GOT3 (cell line): ENCODE data around the gene CCDC184.

Experiments used
- DNase-seq: peaks from one replicate; lab custom pipeline; 2025; ENCODE audit warnings: mixed read lengths; lab: John Stamatoyannopoulos, UW

Gene CCDC184

DNA sequence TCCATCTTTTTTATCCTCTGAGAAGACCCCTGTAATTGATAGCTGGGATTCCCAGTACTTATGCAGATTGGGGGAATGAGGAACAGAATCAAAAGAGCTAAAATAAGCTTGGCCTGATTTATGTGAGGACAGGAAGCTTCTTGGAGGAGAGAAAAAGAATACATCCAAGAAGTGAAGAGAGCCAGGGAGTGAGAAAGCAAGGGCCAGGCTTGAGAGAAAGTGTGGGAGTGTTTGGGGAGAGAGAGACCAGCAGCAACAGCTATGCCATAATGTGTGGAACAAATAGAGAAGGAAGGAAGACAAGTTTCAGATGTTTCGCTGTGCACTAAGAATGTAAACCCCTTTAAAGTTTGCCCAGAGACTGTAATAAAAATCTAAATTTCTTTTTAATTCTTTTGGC lies 4.0 kb upstream of the CCDC184 start:
- DNase-seq = no peak

DNA sequence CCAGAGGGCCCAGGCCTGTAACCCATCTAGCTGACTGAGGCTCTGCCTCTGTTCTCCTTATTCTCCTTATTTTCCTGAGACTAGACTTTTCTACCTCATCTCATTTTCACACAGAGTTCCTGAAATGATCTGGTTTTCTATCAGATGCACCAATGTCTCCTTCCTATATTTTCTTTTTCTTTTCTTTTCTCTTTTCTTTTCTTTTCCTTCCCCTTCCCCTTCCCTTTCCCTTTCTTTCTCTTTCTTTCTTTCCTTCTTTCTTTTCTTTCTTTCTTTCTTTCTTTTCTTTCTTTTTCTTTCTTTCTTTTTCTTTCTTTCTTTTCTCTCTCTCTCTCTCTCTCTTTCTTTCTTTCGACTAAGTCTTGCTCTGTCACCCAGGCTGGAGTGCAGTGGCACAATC lies 3.0 kb upstream of the CCDC184 start:
- no peak for DNase-seq

- no peak for DNase-seq
These were observed 2.5 kb upstream of the CCDC184 start for GRCh38 chr12:48180857-48181495.

DNA sequence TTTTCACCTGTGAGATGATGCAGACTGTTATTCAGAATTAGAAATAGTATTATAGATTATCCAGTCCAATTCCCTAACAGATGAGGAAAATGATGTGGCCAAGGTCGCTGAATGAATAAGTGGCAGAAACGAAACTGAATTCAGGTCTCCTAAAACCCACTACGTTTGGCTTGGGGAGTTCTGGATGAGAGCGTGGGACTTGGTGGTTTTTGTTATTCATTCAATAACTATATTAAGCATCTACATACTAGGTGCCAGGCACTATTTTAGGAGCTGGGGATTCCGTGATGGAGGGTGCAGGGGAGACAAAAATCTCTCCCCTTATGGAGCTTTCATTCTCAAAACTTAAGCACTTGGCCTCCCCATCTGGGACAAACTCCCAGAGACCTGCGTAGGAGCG lies 813 bp upstream of the CCDC184 start:
- no peak for DNase-seq

DNA sequence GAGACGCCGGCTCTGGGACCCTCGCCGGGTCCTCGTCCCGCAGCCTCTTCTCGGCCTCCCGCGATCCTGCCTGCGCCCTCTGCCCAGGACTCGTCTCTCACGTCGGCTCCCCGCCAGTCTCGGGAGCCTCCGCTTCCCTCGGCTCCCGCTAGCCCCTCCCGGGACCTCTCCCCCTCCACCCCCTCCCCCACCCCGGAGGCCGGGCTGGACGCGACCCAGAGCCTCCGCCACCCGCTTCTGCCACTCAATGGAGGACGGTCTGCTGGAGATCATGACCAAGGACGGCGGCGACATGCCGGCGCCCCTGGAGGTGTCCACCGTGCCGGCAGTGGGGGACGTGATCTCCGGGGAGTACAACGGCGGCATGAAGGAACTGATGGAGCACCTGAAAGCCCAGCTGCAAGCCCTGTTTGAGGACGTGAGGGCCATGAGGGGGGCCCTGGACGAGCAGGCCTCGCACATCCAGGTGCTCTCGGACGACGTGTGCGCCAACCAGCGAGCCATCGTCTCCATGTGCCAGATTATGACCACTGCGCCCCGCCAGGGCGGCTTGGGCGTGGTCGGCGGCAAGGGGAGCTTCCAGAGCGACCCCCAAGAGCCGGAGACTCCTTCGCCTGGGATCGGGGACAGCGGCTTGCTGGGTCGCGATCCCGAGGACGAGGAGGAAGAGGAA lies 568 bp downstream of the CCDC184 start:
- no peak for DNase-seq

DNA sequence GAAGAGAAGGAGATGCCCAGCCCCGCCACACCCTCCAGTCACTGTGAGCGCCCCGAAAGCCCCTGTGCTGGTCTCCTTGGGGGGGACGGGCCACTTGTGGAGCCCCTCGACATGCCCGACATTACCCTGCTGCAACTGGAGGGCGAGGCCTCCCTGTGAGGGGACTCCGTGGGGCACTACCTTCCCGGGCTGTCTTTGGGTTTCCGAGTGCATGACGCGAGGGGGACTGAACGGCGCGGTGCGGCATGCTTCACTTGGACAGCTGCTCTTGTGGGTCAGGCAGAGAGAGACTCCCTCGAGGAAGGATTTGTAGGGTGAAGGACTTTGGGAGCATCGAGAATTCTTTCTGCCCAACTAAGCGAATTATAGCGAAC lies 1.1 kb downstream of the CCDC184 start:
- DNase-seq = no peak

- DNase-seq = no peak
These were observed 1.9 kb downstream of the CCDC184 start for GRCh38 chr12:48185181-48185919.

DNA sequence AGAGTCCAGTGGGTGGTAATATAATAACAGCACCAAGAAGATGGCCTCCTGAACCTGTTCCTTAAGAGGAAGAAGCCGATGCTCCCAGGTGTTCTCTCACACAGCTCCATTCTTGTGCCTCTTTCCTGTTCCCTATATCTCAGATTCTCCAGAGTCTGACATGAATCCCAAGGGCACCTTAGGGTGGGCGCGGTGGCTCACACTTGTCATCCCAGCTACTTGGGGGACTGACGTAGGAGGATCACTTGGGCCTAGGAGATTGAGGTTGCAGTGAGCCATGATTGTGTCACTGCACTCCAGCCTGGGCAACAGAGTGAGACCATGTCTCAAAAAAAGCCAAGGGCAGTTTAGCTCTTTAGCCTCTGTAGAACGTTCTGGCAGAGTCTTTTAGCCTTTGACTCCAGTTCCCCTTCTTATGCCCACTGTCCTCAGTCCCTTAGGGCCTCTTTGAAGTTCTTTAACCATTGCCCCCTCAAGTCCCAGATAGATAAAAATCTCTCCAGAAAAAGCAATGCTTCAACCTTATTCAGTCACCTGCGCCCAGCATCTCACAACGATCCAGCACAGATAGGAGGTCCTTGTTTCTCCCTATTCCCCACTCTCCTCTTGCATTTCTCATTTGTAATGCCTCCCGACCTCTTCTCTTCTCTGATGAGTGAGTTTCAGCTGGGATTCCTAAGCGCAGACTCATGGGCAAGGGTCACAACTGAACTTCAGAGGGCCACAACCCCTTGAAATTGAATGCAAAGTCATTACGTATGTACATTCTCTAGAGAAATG lies 4.7 kb downstream of the CCDC184 start:
- no peak for DNase-seq

DNA sequence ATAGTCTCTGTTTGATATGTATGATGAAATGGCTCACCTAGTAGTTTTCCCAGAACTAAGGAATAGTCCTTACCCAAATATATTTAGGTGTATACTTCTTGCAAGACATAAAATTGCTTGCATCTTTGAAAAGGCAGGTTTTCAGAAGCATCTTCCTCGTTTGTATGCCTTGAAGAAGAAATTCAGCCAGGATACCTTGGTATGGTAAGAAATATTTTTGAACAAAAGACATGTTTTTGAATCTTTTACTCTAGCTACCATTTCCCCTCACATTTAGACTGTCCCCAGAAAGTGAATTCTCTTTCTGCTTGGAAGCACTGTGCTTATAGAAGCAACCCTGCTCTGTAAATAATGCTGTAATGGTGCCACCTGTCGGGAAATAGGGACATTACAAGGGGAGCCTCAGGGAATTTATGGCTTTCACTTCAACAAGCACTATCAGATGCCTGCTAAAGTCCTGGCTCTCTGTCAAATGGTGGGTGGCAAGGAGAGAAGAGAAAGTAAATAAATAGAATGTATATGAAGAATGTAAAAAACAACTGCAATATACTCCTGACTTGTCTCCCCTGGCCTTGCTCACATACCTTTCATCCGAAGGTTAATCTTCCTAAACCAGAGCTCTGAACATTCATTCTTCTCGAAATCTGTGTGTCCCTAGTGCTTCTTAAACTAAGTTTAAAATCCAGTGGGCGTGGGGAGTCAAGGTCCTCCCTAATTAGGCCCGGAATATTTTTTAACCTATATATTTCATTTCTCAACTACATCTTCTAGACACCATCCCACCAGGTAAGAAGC lies 6.1 kb downstream of the CCDC184 start:
- DNase-seq = no peak

DNA sequence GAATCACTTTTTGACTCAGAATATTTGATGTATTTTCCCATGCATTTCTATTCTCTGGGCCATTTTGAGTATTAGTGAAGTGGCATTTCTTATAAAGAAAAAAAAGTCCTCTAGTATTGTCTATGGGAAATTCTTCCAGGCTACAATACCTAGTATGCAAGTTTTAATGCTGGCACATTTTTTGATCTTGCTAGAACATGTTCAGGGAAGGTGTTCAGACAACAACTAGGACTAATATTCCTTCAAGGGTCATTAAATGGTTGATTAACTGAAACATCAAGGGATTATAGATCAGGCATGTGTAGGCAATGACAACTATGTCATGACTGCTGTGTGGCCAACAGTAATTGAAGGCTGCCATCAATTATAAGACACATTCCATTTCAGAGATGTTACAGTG lies 7.7 kb downstream of the CCDC184 start:
- DNase-seq = no peak

GRCh38 chr12:48192861-48193260 lies 9.4 kb downstream of the CCDC184 start:
- no peak for DNase-seq

GRCh38 chr12:48193623-48194022 lies 10.2 kb downstream of the CCDC184 start:
- DNase-seq = no peak

GRCh38 chr12:48194799-48195201 lies 11.4 kb downstream of the CCDC184 start:
- no peak for DNase-seq

DNA sequence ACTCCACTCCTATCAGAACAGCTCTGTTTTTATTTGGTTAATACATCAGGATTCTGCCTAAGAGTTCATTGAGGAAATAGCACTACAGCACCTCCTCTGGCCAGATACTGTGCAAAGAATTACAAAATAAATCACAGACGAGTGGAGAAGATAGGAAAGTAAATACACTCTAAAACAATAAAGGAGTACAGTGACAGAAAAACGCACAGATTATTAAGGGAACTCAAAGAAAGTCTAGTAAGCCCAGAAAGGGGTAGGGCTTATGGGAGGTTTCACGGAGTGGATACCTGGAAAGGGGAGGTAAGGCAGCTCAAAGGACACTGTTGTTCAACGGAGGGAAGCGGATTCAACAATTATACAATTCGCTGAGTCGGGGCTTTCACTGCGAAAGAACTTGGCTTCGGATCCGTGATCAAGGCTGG lies 14.1 kb downstream of the CCDC184 start:
- DNase-seq = no peak

DNA sequence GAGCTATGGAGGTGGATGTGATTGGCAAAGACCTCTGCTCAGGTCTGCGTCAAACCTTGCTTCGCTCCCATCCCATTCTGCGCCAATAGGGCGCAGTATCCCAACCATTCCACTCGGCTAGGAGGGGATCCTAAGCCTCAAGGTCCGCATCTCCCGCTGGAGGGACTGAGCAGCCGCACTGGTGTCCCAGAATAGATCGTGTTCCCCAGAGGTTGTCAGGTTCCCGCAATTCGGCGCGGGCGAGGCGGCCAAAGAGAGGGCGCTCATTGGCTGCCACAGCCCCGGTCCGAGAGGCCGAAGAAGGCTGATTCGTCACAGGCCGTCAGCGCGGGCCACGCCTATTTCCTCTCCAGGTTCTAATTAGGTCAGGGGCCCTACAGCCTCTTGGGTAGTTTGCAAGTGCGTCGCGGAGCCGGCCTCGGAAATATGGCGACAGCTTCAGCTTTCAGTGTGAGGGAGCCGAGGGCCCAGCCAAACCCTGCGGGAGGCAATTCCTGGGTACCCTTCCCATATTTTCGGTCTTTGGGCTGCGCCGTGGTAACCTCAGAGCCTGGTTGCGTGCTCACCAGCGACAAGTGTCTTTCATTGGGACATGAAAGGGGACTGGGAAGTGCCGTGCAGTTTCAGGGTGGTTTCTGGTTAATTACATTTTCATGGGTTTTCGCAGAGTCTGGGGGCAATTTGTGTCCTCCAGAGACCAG lies 14.7 kb downstream of the CCDC184 start:
- DNase-seq = peak; percentile 52

DNA sequence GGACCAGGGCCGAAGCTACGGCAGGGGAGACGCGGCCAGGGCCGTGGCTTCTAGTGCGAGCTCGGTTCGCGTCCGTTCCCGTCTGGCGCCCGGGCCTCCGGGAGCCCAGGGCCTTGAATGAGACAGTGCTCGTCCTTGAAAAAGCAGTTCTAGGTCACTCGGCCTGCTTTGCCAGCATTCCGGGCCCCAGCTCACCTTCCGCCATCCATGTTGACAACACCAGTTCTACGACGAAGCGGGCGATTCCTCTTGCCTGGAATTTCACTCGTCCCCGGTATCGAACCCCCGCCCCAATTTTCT lies 15.2 kb downstream of the CCDC184 start:
- no peak for DNase-seq

GRCh38 chr12:48198985-48199384 lies 15.5 kb downstream of the CCDC184 start:
- no peak for DNase-seq

DNA sequence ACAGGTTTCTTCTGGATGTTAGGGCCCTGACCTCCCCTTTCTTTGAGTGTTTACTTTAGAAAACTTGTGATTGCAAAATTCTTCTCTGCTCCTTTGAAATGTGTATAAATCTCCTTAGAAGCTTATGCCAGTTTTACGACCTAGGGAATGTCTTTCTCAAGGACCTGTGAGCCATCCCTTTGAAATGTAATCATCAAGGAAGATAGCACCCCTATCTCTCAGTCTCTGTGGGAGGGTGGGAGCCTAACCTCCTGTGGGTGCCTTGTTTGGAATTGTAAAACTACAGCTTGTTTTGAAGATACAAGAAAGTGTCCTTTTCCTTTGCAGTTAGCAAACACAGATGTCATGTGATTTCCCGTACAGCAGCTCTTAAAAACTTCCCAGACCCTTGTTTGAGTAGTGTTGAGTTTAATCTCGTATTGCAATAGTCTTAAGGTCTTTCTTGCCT lies 16.4 kb downstream of the CCDC184 start:
- no peak for DNase-seq

DNA sequence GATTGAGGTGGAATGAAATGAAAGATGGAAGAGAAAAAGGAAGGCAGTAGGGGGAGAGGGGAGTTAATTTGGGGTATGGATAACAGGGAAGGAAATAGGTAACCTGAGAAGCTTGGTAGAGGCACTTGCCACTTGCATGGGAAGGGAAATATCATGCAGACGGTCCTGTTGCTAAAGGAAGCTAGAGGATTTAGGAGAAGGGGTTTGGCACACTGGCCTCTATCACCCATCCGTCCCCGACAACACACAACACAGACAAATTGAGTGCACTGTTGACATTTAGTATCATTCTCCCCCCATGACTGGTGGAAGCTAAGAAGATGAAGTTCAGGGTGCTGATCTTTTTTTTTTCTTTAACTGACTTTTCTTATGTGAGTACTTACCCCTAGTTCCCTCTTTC lies 17.6 kb downstream of the CCDC184 start:
- no peak for DNase-seq

DNA sequence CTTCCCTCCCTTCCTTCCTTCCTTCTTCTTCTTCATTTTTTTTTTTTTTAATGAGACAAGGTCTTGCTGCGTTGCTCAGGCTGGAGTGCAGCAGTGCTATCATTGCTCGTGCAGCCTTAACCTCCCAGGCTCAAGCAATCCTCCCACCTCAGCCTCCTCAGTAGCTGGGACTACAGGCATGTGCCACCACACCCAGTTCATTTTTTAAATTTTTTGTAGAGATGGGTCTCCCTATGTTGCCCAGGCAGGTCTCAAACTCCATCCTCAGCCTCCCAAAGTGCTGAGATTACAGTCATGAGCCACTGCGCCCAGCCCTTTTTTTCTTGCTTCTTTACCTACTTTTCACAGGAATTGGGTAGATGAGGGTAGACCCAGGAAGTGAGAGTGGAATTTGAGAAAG lies 18.1 kb downstream of the CCDC184 start:
- DNase-seq = no peak

DNA sequence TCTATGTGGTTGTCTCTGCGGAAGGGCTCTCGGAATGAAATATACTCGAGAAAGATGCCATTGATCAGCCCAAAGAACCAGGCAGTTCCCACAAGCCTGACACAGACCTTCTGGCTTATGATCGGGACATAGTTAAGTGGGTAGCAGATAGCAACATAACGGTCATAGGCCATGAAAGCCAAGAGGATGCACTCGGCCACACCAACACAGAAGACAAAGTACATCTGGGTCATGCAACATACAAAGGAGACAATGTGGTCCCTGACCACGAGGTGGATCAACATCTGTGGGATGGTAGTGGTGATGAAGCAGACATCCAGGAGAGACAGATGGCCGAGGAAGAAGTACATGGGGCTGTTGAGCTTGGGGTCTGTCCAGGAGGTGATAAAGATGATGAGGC lies 19.3 kb downstream of the CCDC184 start:
- no peak for DNase-seq
